ELR (cell line): ENCODE results near the gene DENND5B.
"Not testable (repeated sequence)": the region's sequence is repeated elsewhere in the genome, so short reads cannot be mapped to it uniquely, and the experiment has no call there.

Experiments
- DNase-seq: peaks from one replicate; pipeline ENCODE4 v3.0.0-alpha.2; 2015; ENCODE audit warnings: low read depth

DENND5B gene

GRCh38 chr12:31377210-31377609 lies 213.7 kb downstream of the DENND5B start:
- DNase-seq: not testable (repeated sequence)

DNA sequence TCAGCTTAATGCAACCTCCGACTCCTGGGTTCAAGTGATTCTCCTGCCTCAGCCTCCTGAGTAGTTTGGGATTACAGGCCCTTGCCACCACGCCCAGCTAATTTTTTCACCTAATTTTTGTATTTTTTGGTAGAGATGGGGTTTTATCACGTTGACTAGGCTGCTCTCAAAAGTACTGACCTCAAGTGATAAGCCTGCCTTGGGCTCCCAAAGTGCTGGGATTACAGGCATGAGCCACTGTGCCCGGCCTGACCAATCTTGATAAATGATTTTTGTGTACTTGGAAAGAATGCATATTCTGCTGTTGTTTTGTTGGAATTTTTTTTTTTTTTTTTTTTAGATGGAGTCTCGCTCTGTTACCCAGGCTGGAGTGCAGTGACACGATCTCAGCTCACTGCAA lies 215.5 kb downstream of the DENND5B start:
- DNase-seq: not testable (repeated sequence)

GRCh38 chr12:31371256-31371620 lies 219.7 kb downstream of the DENND5B start:
- DNase-seq: no peak

GRCh38 chr12:31370531-31371255 lies 220.2 kb downstream of the DENND5B start:
- DNase-seq: no peak

DNA sequence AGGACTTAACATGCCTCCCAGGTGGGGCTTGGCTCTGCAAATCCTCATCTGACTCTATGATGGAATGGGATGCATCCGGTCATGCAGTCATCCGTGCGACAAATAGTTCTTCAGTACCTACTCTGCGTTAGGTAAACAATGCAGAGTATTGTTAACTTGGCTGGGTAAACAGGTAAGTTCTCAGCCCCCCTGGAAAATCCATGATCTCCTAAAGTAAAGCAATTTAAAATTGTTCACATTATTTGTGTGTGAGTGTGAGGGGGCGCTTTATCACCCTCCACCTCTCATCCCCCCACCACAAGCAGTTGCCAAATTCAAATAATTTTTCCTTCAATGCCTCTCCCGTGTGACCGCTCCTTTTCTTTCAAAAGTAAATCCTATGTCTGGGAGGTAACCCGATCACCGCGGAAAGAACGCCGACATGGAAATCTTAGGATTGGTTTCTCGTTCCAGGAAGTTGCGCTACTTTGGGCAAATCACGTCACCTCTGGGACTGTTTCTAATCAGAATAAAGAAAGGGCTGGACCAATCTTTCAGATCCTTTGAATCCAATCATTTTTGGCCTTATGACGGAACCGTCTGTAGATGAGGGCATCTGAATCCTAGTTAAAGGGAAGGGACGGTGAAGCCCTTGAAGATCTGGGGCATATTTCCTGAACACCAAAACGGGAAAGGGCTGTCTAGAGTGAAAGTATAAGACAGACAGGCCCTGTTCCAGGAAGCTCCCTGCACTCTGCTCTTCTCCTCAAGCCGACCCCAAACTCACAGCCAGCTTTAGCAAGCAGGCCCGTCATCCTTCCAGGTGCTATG lies 221.0 kb downstream of the DENND5B start:
- peak; percentile 67 for DNase-seq

DNA sequence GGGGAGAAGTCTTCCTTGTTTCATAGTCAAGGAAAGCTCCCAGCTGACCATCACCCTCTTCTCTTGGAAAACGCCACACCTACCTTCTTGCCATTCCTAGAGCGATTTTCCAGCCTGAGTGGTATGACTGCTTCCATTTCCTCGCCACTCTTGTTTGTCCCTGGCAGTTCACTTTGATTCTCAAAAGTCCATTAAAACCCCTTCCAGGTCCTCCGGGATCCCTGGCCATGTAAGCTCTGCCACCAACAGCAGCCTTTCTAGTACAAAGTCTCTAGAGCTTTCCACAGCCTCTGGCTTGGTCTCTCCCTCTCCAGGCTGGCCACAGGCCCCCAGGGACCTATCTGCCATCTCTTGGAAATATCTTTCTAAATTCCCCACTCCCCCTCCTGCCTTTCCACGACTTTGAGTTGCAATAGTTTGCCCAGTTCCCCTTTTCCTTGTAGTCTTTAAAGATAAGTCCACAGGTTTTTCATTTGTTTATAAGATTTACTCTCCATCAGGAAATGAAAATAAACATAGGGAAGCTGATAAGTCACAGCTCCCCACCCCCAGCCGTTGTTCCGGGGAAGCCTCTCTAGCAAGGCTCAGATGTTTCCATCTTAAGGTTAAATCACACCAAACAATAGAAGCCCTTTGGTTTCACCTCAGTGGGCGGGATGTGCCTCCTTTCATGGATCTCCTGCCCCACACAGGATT lies 222.1 kb downstream of the DENND5B start:
- peak; percentile 13 for DNase-seq

- DNase-seq: no peak
Observed at GRCh38 chr12:31366104-31366621, 224.8 kb downstream of the DENND5B start.

DNA sequence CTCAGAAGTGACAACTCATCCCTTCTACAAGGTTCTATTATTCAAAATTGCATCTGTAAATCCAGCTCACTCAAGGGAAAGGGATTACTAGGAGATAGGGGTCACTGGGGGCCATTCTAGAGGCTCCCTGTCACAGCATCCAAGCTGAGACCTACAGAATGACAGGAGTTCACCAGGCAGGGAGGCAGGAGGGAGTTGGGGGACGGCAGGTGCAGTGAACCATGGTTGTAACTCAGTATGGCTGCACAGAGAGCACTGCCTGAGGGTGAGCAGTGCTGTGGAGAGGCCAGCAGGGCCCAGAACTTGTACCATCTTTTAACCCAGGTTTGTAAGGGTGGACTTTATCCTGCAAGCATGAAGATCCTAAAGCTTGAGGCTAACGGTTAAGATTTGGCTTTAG lies 227.1 kb downstream of the DENND5B start:
- no peak for DNase-seq

DNA sequence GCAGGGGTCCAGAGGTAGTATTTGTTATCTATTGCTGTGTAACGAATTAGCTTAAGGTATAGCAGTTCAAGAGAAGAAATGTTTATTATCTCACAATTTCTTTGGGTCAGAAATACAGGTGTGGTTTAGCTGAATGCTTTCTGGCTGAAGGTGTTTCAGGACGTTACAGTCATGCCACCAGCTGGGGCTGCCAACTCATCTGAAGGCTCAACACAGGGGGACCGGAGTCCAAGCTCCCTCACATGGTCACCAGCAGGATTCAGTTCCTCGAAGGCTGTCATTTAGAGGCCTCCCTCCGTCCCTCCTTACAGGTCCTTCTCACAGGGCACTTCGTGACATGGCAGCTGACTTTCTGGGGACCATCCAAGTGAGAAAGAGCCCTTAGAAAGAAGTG lies 227.5 kb downstream of the DENND5B start:
- DNase-seq: no peak

DNA sequence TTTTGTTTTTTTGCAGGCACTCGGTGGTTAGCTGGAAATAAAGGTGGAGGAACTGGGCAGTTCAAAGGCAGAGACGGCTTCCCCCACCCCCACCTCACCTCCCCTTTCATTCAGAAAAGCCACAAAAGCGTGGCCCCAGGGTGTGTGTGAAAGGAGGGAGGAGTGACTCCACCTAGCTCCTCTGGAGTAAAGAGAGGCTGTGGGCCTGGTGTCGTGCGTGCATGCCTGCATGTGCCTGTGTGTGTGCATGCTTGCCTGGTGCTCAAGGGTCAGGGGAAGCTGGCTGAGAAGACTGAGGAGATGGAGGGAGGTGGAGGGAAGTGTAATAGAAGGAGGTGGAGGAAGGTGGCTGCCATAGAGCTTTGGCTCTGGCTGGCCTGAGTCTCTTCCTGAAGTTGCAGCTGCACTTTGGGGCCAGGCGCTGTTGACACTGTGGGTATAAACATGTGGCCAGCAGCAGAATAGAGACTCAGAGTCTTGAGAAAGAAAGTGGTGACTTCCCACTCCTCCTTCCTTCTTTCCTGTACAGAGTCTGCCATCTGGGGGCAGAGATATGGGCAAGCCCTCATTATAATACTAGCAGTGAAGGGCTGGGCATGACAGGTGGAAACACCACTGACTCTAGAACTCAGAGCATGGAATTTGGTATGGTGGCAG lies 228.0 kb downstream of the DENND5B start:
- no peak for DNase-seq

GRCh38 chr12:31362115-31362758 lies 228.7 kb downstream of the DENND5B start:
- no peak for DNase-seq

- no peak for DNase-seq
Observed at GRCh38 chr12:31361730-31362114, 229.2 kb downstream of the DENND5B start.

GRCh38 chr12:31355747-31356107 lies 235.2 kb downstream of the DENND5B start:
- DNase-seq: no peak

GRCh38 chr12:31353750-31354708 lies 236.9 kb downstream of the DENND5B start:
- DNase-seq: no peak

GRCh38 chr12:31346267-31346666 lies 244.7 kb downstream of the DENND5B start:
- DNase-seq: no peak

GRCh38 chr12:31343139-31343538 lies 247.8 kb downstream of the DENND5B start:
- DNase-seq: no peak

DNA sequence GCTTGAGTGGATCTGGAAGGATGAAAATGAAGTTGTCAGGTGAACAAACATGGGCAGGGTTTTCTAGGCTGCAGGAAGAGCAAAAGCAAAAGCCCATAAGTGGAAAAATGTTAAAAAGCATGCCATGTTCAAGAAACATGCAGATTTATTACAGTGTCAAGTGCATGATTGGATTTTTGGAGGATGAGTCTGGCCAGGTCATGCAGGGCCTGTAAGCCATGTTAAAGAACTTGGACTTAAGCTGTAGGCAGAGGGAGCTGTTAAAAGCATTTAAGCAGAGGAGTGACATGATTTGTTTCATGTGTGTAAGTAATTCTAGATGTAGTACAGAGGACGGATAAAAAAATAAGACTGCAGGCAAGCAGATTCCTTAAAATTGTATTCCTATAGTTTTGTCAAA lies 248.7 kb downstream of the DENND5B start:
- DNase-seq: no peak

DNA sequence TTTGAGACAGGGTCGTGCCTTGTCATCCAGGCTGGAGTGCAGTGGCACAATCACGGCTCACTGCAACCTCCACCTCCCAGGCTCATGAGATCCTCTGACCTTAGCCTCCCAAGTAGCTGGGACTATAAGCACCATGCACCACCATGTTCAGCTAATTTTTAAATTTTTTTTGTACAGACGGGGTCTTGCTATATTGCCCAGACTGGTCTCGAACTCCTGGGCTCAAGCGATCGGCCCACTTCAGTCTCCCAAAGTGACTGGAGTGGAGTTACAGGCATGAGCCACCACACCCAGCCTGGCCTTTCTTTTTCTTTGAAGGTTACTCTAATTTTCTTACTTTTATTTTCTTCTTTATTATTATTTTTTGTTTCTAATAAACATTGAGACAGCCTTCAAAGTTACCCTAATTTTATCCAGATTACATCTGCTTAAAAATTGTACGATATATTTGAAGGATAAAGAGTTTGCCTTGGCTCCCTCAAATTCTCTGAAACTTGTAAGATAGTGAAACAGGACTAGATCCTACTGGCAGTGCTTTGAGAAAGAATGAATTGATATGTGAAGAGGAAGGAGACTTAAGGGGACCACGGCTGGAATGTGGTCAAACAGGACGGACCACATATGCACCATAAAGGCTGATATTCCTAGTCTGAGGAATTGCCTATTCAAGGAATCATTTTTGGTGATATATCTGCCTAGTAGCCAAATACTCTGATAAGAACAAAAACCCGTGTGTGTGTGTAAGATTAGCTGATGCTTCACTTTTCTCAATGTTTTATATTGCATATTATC lies 250.9 kb downstream of the DENND5B start:
- DNase-seq: no peak

- DNase-seq: no peak
Observed at GRCh38 chr12:31337952-31338351, 253.0 kb downstream of the DENND5B start.
